ENCODE data around the gene DMD.

DMD gene

DNA sequence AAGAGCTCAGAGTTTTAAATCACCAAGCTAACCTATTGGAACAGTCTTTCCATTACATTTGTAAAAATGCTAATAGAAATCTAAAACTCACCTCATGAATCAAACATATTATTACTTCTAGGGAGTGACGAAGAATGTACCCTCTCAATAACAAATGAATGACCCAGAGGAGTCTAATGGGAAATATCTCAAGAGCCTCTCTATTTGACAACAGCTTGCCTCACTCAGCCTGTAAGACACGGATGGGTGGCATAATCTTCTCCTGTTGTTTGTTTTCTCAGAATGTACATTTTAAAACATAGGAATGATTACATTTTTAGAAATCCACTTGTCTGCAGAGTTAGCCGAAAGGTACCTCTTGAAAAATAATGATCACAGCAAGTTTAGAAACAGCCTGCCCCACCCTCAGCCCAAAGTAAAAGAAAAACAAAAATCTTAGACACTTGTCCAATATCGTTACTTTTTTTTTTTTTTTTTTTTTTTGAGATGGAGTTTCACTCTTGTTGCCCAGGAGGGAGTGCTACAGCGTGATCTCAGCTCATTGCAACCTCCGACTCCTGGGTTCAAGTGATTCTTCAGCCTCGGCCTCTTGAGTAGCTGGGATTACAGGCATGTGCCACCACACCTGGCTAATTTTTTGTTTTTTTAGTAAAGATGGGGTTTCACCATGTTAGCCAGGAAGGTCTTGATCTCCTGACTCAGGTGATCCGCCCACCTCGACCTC, 1955.9 kb downstream of the DMD start:
- DNase-seq: no peak

DNA sequence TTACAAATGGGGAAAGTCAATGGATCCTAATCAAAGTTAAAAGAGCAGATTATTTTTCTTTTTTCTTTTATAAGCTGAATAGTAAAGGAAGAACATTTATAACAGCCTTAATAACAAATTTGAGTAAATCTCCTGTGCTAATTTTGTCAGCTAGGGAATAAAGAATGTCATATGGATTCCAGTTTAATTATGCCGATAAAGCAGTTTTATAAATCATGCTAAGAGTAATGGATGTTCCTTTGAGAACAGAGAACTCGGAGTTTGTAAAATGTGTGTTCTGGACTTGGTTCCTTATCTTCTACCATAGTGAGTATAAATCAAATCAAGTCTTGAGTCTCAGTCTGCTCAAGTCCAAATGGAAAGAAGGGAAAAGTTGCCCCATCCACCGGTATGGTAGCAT, 1959.2 kb downstream of the DMD start:
- DNase-seq: no peak

DNA sequence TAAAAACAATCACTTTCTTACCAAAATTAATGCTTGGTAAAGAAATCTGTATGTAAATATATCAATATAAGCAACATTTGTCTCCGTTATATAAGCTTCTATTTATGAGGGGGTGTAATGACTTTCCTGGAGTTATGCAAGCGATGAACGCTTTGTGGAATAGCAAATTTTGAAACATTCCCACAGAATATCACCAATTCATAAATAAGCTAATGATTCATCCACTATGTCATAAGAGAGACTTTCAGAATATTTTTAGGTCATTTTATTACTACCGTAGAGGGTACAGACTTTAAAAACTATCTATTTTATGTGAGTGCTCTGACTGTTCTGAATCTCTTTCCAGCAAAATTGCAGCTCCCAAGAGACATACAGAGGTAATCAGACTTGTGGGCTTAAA, 1960.0 kb downstream of the DMD start:
- DNase-seq: no peak

DNA sequence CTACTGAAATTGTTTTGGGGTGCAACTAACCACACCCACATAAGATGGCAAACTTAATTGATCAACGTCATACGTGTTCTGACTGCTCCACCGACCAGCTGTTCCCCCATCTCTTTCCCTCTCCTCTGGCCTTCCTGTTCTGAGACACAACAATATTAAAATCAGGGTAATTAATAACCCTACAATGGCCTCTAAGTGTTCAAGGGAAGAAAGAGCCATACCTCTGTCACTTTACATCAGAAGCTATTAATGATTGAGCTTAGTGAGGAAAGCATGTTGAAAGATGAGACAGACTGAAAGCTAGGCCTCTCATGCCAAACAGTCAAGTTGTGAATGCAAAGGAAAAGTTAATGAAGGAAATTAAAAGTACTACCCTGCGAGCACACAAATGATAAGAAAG, 1965.6 kb downstream of the DMD start:
- DNase-seq: no peak

DNA sequence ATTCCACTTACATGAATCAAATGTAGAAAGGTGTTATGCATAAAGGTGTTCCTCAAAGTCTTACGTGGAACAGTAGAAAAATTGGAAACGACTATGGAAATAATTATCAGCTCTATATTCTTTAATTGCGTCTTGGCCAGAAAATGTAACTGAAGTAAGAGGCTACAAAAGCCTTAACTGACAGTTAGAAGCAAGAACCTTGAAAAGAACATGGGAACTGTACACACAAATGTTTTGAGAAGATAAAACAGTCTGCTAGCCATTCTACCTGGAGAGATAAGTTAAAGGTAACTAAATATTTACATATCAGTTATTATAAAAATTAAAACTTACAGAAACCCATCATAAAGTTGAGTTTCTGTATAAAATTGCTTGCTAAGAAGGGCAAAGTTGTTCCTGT, 1967.5 kb downstream of the DMD start:
- no peak for DNase-seq

DNA sequence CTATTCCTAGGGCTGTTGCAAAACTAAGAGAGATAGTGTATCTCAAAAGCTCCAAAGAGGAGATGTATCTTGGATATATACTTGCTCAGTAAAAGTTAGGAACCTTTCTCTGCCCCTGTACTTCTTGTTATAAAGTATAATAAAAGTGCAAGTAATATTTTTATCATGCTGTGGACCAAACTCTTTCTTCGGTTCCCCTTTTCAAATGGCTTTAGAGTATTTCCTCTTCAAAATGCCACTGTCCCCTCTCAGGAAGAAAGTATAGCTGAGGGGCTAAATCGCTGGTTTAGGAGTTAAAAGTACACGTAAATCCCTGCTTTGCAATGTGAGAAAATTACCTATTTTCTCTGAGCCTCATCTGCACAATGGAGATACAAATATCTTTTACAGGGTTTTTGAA, 1970.4 kb downstream of the DMD start:
- DNase-seq: no peak

DNA sequence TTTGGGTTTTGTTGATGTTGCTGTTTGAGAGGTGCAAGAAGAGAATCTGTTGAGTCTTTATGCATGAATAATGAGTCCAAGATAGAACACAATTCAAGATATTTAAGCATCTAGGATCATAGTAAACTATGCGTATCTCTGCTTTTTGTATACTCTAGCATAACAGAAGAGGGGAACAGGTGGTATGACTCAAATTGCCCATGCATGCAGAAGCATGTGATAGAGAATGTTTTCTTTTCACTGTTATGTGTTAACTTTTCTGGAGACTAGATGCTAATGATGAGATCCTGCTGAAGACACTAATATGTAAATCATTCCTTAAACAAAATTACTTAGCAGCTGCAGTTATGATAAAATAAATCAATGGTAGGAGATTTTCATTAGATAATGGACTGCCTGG, 1974.2 kb downstream of the DMD start:
- DNase-seq: no peak

DNA sequence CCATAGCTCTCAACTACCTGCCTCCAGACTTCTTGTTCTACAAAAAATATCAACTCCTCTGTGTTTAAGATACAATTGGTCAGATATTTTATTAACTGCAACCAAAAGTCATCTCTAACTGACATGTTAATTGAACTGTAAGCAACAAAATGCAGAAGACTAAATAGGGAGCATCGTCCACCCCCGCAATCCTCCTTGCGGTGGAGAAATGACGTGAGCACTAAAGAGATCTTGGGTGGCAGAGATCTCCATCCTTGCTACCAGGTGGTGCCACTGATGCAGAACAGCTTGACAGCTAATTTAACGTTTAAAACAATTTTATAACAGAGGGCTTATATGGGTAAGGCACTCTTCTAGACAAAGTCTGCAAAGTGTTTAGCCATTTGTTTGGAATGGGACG, 1975.1 kb downstream of the DMD start:
- DNase-seq: no peak

DNA sequence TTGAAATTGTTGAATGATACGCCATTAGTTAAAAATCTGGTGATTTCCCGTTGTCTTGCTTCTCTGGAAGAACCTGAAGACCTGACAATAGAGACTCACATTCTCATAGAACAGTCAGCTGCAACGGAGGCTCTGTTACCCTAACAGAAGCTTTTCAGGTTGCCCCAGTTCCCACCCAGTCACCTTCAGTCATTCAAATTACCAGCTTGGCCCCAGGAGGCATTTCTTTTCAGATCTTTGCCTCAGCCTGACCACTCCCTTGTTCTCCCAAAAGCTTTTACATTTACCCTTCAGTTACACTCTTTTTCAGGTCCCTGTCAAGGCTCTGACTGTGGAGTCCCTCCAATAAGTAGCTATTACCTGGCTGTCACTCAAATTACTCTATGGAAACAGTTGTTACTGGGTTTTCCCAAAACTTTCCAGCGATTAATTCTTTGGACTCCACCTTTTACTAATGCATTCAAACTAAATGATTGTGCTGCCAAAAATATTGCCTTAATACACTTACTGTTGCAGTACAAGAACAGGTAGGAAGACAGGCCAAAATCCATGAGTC, 1977.3 kb downstream of the DMD start:
- DNase-seq: no peak

DNA sequence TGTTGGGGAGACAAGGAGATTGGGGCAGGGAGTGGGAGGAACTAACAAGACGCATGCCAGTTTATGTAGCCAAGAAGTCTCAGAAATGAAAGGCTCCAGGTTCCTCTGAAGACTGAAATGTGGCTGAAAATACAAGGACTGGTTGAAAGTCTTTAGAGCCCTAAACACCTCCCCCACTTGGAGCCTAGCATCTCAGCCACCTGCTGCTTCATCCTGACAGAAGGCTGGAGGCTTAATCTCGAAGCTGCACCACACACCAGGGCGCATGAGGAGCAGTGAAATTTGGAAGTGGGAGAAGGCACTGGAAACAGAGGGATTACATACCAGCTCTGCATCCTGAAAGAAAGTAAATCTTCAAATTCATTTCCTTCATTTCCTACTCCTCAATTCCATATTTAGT, 1978.8 kb downstream of the DMD start:
- no peak for DNase-seq

DNA sequence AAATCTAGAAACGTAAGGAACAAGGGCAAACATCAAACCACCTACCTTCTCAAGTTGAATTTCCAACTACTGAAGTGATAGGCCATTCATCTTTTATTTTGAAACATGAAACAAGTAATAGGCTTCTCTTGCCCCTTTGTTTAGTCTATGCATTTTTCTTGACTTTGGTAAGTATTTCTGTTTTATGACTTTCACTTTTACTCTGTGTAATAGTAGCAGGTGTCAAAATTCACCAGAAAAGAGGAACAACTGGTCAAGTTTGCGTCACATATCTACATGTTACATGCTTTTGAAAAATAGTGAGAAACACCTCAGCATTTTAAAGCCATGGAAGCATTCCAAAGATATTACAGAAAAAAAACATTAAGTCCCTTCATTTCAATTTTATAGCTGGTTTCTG, 1982.4 kb downstream of the DMD start:
- peak; percentile 10 to 44 (median 31) for DNase-seq

DNA sequence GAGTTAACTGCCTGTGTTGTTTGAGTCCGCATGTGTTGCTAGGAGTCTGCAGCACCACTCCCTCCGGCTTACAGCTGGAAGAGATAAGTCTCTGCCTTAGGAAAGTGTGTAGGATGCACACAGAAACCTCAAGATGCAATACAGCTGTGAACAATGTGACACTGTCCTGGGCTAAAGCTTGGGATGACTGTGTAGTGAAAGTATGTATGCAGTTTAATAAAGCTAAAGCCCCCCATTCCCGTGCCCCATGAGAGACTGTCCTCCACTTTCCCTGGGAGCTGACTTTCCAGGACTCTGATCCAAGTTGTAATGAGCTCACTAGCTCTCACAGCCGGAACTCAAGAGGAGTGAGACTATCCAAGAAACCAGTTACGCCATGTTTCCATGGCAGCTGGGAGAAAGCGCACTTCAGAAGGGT, 1982.9 kb downstream of the DMD start:
- DNase-seq: no peak

DNA sequence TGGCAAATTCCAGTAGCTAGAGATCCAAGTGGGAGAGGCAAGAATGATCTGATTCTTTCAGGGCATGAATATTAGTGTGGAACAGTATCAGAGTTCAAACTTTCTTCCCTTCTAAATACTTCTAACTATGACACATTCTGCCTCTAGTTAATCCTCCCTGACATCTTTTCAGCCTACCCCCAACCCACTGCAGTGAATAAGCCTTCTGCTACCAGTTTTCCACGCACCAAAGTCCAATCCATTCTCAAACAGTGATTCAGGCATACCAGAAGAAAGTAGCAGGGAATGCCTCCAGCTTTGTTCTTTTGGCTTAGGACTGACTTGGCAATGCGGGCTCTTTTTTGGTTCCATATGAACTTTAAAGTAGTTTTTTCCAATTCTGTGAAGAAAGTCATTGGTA, 1984.1 kb downstream of the DMD start:
- no peak for DNase-seq

DNA sequence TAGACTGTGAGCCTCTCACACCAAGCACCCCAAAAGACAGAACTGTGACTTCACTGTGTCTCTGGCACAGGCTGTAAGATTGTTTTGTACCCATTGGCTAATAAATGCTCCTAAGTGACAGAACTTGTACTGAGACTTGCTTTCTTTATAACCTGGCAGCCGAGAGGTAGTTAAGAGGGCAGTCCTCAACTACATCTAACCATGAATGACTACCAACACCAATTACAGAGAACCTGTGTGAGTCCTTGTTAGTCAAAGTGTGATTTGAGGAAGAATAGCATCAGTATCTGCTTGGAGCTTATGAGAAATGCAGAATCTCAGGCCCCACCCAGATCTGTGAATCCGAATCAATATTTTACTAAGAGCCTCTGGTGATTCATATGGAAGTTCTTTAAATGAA, 1985.5 kb downstream of the DMD start:
- DNase-seq: no peak

DNA sequence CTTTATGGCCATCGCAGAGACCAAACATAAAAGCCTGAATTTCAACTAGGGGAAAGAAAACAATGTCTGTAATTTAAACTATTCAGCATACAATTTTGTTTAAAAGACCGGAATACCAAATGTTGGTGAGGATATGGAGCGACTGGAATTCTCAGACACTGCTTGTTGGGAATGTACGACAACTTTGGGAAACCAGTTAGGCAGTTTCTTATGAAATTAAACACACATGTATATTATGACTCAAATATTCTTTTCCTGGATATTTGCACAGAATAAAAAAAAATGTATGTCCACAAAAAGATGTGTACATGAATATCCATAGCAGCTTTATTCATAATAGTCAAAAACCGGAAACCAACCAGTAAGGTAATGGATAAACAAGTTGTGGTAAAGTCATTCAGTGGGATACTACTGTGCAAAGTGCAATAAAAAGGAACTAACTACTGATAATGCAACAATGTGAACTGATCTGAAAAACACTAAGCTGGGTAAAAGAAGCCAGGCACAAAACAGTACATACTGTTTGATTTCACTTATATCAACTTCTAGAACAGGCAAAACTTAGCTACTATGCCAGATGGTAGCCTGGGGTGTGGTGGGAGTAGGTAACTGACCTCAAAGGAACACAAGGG, 1986.9 kb downstream of the DMD start:
- no peak for DNase-seq

DNA sequence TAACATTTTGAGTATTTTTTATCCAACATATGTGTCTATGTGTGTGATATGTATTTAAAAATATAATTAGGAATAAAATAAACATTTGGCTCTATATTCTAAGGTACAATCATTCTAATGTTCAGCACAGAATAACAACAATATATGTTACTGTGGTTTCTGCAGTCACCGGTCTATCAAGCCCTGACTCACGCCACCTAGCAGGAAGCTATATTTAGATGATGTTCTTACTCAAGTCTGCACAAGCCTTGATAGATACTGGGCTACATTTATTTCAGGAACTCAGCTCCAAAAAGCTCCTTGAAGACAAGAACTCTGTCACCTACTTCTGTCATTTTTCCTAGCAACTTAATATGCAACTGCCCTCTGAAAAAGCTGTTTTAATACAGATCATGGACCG, 1987.5 kb downstream of the DMD start:
- peak; percentile 2 to 19 (median 16) for DNase-seq

DNA sequence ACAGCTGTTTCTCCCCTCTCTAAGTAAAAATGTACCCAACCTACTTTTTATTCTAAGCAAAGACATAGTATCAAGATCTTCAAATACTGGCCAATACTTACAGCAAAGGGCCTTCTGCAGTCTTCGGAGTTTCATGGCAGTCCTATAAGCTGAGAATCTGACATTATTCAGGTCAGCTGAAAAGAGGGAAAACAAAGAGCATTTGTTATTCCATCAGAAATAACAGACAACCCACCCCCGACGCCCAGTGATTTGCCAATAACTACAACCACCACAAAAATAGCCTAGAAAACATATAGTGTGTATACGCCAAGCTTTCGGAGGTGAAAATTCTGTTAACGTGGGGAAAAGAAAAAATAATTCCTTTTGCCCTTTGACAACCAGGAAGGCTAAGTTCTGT, 1988.4 kb downstream of the DMD start:
- no peak for DNase-seq

DNA sequence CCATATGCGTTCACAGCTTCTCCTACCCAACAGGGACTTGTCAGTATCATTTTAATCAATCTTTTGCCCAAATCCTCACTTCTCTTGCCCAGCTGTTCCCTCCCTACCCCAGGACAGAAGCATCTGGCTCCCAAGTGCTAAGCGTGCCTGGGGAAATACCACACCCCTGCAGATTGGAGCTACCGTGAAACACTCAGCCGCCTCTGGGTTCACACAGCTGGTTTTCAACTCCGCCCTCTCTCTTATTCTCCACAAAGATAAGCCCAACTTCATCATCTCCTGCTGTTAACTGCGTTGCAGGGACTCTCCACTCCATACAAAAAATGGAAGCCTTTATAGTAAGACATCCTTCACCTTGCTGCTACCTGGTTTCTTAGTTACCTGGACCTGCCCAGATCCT, 1992.2 kb downstream of the DMD start:
- DNase-seq: no peak

DNA sequence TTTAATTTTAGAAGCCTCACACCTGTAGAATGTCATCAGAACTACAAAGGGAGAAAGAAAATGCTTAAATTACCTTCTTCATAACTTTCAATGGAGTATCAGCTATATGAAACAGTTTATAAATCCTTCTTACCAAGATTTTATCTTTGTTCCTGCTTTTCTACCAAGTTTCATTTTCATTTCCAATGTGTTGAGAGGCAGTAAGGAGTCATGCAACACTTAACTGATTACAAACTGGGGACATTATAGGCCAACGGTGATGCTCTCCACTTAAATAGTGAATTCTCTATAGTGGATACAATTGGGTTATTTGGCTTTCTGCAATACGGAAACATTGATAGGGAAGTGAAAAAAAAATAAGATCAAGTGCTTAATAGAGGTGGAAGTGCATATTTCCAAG, 1994.3 kb downstream of the DMD start:
- DNase-seq: peak; percentile 4 to 52 (median 45)

DNA sequence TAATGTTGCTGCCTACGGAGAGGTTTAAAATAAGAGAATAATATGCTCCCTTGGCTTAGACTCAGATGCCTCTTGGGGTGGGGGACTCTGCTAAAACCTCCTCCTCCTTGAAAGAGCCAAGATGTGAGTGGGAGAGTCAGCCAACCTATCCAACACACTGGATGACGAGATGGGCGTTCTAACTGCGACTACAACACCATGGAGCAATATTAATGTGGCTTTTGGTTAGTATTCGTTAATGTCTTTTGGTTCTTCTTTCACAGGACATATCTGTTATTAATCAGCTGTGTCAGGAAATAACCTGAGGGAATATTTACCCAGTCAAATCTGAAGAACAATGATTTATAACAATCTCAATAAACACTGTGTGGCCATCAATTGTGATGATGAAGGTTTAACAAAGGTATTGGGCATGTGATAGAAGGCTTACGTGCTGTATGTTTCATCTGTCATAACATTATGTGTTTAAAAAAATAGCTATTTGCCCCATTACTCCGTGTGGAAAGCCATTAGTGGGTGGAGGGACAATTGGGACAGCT, 1996.0 kb downstream of the DMD start:
- DNase-seq: no peak

DNA sequence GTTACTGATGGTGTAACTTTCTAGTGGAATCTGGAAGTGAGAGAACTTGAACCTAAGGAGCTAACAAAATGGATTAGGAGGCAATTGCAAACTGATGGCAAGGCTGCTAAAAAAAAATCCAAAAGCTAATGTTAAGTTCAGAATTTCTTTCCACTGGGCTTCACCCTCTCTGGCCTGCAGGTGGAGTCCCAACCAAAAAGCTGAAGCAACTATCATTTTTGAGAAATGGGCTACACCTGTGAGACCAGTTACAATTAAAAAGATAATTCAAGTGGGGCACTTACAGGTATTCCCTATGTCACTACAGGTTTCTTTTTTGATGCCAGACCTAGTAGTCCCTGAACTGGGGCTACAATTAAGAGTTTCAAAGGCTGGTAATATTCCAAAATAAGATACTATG, 1997.4 kb downstream of the DMD start:
- DNase-seq: peak in 2 of 3 donors; percentile 22 to 28

DNA sequence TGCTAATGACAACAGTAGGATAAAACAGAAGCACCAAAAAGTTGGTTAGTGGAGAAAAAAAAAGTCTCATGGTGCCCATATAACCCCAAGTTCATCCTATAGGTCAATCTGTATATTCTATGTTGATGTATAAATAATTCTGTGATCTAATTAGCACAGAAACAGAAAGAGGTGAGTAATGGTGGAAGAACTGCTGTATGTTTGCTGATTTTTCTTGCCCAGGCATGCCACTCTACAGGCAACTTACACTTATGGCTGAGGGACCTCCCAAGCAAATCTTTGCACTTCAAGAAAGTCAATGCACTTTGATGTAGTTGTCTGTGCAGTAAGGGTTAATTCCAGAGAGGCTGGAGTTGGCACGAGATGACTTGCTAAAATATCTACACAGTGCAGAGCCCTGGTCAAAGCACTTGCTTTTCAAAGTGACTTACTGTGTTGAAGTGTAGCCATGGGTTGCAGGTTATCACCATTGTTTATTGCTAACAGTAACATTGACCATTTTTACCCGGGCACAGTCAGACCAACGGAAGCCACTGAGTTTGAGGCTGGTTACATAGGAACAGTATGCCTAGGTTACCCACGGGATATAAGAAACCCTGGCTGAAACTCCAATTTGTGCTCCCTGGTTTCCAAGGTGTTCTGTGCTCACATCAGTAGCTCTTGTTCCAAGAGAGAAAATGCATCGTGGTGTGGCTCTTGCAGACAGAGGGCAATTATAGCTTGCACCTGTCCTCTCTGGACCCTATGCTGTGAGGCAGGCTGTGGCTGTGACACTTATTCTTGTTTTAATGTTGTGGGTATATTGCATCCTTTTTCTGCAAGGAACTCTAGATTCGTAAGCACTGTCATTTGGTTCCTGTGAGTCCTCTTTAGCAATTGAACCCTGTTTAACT, 1998.2 kb downstream of the DMD start:
- DNase-seq: no peak

DNA sequence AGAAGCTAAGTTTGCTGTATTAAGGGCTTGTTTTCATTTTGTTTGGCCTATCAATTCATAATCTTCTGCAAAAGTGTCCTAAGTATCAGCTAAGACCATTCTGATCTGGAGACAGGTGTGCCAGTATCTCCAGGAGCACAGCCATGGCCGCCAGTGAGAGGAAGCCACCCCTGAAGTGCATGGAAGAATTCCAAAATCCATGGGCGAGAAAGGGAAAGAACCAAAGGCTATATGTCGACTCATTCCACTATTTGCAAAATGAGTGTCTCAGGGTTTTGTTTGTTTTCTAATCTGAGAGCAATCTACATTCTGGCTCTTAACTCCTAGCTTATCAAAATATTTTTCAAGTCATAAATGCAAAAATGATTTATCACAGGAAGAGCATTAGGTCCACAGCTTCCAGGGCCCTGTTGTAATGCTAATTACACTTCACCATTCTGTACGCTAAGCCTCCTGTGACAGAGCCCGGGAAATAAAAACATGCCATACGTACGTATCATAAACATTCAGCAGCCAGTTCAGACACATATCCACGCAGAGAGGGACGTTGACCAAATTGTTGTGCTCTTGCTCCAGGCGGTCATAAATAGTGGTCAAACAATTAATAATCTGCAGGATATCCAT, 2002.2 kb downstream of the DMD start:
- no peak for DNase-seq
